PC-3 (cell line): ENCODE measurements around the gene CHAC2.

Experiments used
- CTCF ChIP-seq: fragments of 300-600 bp; sonication (generic); conservative IDR thresholded peaks from 2 replicates; pipeline ENCODE4 v1.5.1; 2017; ENCODE audit warnings: antibody characterized with exemption, low read depth, mild to moderate bottlenecking, low read length
- EZH2 ChIP-seq: fragments of 300-600 bp; sonication (generic); IDR thresholded peaks from one replicate; pipeline ENCODE4 v1.6.1; 2017; ENCODE audit warnings: antibody characterized with exemption, mild to moderate bottlenecking, low read length; ENCODE audit not compliant: unreplicated experiment
- EZH2phosphoT487 ChIP-seq: fragments of 300-600 bp; sonication (generic); IDR thresholded peaks from 2 replicates; pipeline ENCODE4 v1.6.1; 2018; ENCODE audit warnings: mild to moderate bottlenecking, antibody characterized with exemption, low read length, borderline replicate concordance

DNA sequence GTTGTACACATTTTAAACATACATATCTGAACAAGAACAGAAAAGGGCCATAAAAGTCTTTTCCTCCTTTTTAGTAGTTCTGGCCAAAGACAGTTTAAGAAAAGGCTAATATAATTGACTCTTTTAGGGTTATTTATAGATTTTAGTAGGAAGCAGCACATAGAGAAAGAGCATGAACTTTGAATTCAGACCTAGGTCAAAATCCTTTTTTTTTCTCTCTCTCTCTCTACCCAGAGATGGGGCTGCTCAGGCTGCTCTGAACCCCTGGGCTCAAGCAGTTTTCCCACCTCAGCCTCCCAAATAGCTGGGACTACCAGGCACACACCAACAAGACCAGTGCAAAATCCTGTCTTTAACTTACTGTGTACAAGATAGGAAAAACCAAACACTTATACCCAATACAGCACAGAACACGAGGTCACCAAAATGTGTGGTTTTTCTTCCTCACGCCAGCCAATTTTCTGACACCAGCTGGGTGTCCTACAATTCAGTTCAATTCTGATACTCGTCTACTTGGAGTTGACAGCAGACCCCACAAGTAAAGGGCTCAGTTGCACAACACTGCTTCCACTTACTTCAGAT, 51.3 kb downstream of the CHAC2 start:
- no peak for TF ChIP-seq CTCF
- TF ChIP-seq EZH2, result no peak
- TF ChIP-seq EZH2phosphoT487, result no peak
